GM12801 (cell line): ENCODE measurements around the gene LSAMP.

Experiments
- TF ChIP-seq, protein P1 (sequence below): IDR thresholded peaks from one replicate; pipeline ENCODE4 v1.5.1; 2011; ENCODE audit warnings: control low read depth; ENCODE audit not compliant: insufficient read length; ENCODE audit errors: extremely low read depth

LSAMP gene

DNA sequence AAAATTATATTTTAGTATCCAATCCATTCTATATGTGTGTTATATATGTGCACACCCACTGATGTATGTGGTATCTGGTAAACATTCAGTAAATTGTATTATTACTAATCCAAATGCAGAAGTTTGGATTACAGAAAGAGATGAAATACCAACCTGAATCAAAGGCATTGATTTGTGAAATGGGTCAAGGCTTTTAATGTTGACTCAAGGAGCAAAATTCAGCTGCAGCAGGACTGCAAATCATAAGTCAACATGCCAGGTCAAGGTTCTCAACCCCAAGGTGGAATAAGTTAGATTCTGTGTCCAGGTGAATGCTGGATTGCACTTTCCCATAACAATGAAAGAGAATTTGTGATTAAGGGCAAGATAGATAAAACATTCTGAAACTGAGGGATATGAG is 631.3 kb downstream of the LSAMP start:
- TF ChIP-seq, protein P1, sequence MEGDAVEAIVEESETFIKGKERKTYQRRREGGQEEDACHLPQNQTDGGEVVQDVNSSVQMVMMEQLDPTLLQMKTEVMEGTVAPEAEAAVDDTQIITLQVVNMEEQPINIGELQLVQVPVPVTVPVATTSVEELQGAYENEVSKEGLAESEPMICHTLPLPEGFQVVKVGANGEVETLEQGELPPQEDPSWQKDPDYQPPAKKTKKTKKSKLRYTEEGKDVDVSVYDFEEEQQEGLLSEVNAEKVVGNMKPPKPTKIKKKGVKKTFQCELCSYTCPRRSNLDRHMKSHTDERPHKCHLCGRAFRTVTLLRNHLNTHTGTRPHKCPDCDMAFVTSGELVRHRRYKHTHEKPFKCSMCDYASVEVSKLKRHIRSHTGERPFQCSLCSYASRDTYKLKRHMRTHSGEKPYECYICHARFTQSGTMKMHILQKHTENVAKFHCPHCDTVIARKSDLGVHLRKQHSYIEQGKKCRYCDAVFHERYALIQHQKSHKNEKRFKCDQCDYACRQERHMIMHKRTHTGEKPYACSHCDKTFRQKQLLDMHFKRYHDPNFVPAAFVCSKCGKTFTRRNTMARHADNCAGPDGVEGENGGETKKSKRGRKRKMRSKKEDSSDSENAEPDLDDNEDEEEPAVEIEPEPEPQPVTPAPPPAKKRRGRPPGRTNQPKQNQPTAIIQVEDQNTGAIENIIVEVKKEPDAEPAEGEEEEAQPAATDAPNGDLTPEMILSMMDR, result no peak

DNA sequence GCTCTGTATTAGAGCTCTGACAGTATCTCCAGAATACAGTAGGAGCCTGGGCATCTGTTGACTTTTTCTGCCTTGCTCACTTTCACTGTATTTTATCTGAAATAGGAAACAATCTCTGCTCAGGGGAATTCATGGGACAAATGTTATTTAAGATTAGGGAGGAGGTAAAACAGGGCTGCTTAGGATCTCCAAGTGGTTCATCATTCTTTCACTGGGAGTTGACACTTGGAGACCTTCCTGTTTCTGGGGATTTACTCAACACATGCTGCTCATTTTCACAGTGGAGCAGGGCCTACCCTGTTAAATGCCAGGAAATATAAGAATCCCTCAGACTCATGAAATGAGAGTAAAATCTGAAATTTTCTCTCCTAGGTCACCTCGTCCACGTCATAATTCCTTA is 636.5 kb downstream of the LSAMP start:
- TF ChIP-seq, protein P1, result no peak

DNA sequence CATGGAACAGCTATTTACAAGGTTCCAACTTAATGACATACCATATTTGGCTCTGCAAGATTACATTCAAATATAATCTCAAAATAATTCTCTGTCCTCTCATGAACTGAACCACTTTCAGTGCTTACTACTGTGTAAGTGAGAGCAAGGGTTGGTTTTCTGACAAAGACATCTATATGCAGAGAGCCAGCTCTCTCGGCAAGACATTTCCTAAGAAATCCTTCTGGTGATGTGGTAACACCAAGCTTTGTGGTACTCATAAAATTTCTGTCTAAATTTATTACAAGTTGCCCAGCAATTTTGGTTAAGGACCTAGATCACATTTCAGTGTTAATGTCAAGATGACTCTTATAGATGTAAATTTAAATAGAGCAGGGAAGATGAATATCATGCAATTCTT is 637.0 kb downstream of the LSAMP start:
- TF ChIP-seq, protein P1, result no peak

DNA sequence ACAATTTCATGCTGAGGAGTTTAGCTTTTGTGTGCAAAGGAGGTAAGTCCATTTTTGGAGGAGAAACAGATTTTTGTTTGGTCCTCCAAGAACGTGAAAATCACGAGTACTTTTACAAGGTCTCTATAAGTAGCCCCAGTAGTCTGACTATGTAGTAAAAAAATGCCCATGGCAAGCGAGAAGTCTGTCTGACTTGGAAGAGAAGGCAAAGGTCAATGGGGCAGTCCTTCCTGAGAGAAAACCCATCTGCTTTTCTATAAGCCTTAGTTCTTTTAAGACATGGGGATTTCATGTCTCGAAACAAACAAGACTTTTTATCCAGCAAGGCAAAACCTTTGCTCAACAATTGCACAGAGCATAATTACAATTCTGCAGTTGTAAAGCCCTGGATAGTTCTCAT is 638.8 kb downstream of the LSAMP start:
- TF ChIP-seq, protein P1, result no peak

DNA sequence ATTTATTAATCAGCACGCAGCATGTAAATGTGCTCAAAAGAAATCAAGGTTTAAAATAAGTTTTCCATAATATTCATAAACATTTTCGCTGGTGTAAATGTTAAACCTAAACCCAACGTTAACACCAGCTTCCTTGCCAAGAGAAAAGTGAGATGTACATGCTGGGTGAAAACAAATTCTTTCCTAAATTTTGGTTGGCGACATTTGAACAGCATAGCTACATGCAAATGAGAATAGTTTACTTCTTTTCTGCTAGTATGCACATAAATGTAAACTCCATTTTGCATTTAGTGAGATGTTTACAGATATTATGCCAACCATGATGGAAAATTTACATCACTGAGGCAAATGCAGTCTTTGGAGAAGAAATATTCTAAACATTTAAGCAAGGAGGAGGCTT is 639.8 kb downstream of the LSAMP start:
- TF ChIP-seq, protein P1, result no peak

DNA sequence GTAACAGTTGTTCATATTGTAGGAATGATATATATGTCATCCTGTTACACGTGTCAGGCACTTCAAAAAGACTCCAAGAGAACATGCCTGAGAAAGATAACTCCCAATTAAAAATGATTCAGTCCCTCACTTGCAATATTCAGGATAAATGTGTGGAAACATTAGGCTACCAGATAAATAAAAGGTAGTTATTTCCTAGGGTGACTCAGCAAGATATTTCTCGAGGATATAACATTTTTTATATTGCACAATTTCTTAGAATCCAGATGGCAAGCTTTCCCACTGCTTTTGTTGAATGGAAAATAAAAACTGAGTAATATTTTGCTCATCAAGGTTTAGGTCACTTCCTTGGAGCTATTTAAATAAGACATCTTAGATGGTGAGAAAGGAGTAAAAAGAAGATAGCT is 640.6 kb downstream of the LSAMP start:
- TF ChIP-seq, protein P1, result no peak

DNA sequence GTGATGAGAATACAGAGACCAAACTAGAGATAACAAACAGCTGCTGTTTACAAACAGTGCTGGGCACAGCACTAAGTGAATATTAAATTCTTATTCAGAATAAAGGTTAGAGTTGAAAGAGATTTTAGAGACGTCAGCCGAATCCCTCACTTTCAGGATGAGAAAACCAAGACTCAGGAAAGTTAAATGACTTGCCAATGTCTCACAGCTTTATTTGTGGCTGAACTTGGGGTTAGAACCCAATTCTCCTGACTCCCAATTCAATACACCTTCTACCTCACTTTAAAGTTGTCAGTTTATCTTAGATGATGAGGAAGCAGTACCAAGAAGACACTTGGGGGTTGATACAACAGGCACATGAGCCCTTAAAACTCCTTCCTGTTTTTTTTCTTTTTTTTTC is 641.1 kb downstream of the LSAMP start:
- TF ChIP-seq, protein P1, result no peak

DNA sequence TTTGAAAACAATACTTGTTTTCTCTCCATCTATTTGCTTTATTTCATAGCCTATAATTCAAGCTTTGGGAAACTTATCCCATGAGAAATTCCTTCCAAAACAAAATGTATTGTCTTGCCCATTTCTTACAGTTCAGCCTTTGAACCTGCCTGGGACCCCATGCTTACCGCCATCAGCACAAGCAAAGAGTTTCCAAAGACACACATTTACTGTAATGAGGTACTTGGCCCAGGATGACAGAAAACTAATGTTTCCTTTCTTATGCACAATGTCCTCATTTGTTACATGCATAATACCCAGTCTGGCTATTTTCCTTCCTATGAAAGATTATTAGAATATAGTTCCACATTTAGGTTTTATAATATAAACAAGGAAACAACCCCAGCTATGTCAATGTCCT is 641.6 kb downstream of the LSAMP start:
- TF ChIP-seq, protein P1, result no peak
